GM21619 (cell line): Measurements from ENCODE around the gene BIRC6.
"Not testable (repeated sequence)": the region's sequence is repeated elsewhere in the genome, so short reads cannot be mapped to it uniquely, and the experiment has no call there.

Experiments
- ATAC-seq: cut with Tn5 transposase; IDR thresholded peaks from one replicate; pipeline ENCODE4 v1.9.1; 2021; ENCODE audit not compliant: unreplicated experiment

Gene BIRC6

DNA sequence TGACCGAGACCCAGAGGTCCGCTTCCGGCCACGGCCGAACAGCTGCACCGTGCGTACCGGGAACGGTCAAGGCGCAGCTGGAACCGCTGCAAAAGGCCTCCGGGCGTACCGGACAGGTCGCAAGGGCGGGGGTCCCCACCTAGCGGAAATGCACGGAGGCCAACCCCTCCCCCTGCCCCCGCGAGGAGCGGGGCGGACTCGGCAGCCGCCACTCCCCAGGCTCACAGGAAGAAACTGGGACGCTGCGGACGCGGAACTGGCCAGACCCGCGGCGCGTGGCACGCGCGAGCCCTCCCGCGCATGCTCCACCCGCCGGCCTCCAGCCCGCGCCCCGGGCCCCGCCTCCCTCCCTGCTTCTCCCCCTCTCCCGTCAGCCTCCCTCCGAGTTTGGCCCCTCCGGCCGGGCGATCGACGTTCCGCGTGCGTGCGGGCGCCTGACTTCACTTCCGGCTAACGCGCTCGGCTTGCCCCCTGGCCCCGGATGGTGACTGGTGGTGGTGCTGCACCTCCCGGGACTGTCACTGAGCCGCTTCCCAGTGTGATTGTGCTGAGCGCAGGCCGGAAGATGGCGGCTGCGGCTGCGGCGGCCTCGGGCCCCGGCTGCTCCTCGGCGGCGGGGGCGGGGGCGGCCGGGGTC is at the start of gene BIRC6:
TSS of gene BIRC6 (plus strand) at position 343 of the 637 bp plus-strand sequence. CDS start at position 482, 139 bp downstream.
- ATAC-seq: peak; percentile 86

- ATAC-seq: no peak
Observed at GRCh38 chr2:32310577-32310976, 46.2 kb upstream of the BIRC6 start.

GRCh38 chr2:32314886-32315285 is 41.9 kb upstream of the BIRC6 start:
- no peak for ATAC-seq

DNA sequence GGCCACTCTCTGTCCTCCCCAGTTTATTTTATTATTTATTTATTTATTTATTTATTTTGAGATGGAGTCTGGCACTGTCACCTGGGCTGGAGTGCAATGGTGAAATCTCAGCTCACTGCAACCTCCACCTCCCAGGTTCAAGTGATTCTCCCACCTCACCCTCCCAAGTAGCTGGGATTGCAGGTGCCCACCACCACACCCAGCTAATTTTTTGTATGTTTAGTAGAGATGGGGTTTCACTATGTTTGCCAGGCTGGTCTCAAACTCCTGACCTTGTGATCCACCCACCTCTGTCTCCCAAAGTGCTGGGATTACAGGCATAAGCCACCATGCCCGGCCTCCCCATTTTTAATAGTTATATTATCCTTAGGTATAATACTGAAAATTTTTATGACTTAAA is 28.1 kb upstream of the BIRC6 start:
- ATAC-seq: not testable (repeated sequence)

- ATAC-seq: not testable (repeated sequence)
Observed at GRCh38 chr2:32329180-32329980, 27.4 kb upstream of the BIRC6 start.

GRCh38 chr2:32330136-32330535 is 26.7 kb upstream of the BIRC6 start:
- no peak for ATAC-seq

DNA sequence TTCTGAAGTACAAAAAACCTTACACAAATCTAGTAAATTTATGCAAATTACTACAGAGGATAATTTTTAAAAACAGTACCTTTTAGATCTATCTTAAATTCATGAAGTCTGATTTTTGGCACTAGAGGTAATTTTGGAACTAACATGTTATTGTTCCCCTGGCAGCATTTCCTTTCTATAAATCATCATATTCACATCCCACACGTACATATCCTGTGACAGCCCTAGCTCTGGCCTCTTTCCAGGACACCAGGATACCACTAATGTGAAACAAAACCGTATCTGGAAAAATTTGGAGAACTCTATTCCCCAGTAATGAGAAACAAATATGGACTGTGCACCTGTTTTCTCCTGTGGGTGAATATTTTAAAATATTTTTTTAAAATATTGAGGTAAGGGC is 14.0 kb upstream of the BIRC6 start:
- ATAC-seq: no peak

DNA sequence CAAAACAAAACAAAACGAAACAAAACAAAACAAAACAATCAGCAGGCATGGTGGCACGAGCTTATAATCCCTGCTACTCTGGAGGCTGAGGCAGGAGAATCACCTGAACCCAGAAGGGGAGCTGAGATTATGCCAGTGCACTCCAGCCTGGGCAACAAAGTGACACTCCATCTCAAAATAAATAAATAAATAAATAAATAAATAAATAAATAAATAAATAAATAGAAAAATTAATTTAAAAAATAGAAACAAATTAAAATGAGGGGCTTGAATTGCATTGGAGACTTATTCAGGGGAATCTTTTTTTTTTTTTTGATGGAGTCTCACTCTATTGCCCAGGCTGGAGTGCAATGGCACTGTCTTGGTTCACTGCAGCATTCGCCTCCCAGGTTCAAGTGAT is 6.0 kb upstream of the BIRC6 start:
- ATAC-seq: not testable (repeated sequence)

DNA sequence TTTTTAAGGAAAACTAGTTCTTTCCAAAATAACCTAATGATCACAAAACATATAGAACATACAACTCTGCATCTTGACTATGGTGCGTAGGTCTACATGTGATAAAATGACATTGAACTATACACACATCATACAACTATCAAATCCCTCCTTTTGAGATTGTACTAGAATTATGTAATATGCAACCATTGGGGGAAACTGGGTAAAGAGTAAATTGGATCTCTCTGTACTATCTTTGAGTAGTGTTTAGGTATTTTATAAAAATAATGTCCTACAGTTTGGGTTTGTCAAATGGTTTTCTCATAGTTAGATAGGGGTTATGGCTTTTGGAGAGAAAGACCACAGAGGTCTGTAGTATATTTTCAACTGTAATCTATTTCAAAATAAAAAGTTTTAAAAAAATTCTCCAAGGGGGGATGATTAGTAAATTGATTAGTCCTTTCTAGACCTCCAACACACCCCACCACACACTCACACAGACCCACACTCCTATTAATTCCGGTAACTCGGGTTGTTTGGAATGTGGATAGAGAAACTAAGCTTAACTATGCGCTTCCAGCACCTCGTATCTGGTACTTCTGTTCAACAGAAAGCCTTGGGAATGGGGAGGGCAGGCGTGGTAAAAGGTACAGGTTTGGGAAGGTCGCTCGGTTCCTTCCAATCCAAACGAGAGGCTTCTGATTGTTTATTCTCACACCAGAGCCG is 695 bp upstream of the BIRC6 start:
- ATAC-seq: no peak

DNA sequence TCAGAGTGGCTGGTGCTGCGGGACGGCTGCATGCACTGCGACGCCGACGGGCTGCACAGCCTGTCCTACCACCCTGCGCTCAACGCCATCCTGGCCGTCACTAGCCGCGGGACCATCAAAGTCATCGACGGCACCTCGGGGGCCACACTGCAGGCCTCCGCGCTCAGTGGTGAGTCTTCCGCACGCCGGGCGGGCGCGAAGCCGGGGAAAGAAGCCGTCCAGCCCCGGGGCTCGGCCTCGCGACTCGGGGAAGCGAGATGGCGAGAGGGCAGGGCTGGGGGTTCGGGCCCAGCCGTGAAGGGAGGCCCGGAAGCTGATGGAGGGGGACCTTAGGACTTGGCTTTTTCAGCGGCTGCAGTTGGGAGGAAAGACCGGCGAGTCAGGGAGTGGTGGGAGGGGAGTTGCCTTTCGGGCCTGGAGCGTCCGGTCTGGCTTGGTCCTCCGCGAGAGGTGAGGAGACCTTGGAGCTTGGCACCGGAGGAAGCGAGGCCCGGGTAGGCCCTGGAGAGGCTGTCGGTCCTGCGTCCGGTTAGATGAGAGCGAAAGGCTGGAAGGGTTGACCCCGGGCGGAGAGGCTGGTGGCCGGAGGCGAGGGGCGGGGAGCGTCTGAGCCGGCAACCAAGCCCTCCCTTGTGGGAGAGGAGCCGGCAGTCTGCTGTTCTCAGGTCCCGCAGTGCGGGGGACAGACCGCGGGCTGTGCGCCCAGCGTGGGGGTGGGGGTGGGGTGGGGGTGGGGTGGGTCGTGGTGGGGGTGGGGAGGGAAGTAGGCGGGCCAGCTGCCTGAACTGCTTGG is 691 bp downstream of the BIRC6 start:
- ATAC-seq: peak; percentile 12

- no peak for ATAC-seq
Observed at GRCh38 chr2:32358111-32358482, 1.3 kb downstream of the BIRC6 start.

DNA sequence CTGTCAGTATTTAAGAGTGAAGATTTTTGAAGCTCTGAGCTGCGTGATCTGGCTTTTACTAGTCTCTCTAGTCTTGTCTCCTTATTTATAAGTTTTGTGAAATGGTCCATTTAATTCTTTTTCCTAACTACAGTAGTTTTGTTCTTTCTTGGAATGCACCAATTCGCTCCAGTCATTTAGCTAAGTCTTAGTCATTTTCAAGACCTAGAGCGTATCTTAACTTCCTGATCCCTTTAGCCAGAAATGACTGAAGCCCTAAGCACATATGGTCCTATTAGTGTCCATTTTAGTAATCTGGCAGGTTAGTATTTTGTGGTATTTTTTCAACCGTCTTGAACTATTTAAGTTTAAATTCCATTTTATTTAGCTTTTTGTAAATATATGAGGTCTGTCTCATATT is 3.6 kb downstream of the BIRC6 start:
- ATAC-seq: no peak

DNA sequence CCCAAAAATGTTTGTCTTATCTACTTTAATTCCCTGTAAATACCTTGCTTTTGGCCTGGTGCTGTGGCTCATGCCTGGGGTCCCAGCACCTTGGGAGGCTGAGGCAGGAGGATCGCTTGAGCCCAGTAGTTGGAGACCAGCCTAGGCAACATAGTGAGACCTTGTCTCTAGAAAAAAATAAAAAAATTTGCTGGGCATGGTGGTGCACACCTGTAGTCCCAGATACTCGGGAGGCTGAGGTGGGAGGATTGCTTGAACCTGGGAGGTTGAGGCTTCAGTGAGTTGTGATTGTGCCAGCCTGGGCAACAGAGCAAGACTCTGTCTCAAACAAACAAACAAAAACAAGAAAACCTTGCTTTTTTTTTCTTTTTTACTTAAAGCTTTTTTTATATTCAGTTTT is 6.2 kb downstream of the BIRC6 start:
- not testable (repeated sequence) for ATAC-seq

GRCh38 chr2:32363597-32363996 is 6.8 kb downstream of the BIRC6 start:
- peak; percentile 73 for ATAC-seq

GRCh38 chr2:32364290-32364689 is 7.5 kb downstream of the BIRC6 start:
- ATAC-seq: not testable (repeated sequence)

GRCh38 chr2:32365679-32366078 is 8.9 kb downstream of the BIRC6 start:
- not testable (repeated sequence) for ATAC-seq

DNA sequence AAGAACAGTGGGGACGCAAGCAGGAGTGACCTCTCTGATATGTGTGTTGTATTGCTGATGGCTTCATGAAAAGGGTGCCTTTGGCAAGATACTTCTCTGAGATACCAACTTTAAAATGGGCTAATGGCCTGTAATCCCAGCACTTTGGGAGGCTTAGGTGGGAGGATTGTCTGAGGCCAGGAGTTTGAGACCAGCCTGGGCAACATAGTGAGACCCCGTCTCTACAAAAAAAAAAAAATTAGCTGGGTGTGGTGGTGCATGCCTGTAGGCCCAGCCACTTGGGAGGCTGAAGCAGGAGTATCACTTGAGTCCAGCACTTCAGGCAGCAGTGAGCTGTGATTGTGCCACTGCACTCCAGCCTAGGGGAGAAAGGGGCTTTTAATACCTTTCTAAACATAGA is 9.8 kb downstream of the BIRC6 start:
- no peak for ATAC-seq

- no peak for ATAC-seq
Observed at GRCh38 chr2:32369222-32369621, 12.4 kb downstream of the BIRC6 start.

GRCh38 chr2:32370942-32371341 is 14.1 kb downstream of the BIRC6 start:
- ATAC-seq: not testable (repeated sequence)

DNA sequence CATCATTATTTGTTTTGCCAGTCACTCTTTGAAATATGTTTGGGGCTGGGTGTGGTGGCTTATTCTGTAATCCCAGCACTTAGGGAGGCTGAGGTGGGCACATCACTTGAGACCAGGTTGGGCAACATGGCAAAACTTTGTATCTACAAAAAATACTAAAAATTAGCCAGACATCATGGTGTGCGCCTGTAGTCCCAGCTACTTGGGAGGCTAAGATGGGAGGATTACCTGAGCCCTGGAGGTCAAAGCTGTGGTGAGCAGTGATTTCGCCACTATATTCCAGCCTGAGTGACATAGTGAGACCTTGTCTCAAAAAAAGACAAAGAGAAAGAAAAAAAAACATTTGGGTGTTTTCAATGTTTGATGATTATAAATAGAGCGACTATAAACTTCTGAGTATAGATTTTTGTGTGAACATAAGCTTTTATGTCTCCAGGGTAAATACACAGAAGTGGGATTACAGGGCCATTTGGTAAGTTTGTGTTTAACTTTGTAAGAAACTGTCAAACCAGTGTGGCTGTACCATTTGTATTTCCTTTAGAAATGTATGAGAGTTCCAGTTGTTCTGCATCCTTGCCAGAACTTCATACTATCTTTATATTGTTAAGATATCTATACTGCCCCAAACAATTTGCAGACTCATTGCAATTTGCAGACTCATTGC is 15.8 kb downstream of the BIRC6 start:
- ATAC-seq: no peak
